GM18502 (cell line): ENCODE data around the gene B4GALT3.
A peak's percentile ranks its signal among the peaks of the same experiment; 100 is the strongest.

ENCODE experiments used
- ATAC-seq: cut with Tn5 transposase; IDR thresholded peaks from one replicate; pipeline ENCODE4 v1.9.1; 2021; ENCODE audit warnings: mild to moderate bottlenecking; ENCODE audit not compliant: unreplicated experiment, poor library complexity

B4GALT3 gene

GRCh38 chr1:161189036-161189435 lies 11.7 kb upstream of the B4GALT3 start:
- no peak for ATAC-seq

- ATAC-seq = no peak
Observed at GRCh38 chr1:161188381-161188780, 11.1 kb upstream of the B4GALT3 start.

- ATAC-seq = no peak
Observed at GRCh38 chr1:161187311-161187710, 10.0 kb upstream of the B4GALT3 start.

- peak; percentile 29 for ATAC-seq
Observed at GRCh38 chr1:161185732-161186311, 8.5 kb upstream of the B4GALT3 start.

- ATAC-seq = peak; percentile 75
Observed at GRCh38 chr1:161185282-161185682, 8.0 kb upstream of the B4GALT3 start.

GRCh38 chr1:161182214-161182613 lies 4.9 kb upstream of the B4GALT3 start:
- peak; percentile 49 for ATAC-seq

- ATAC-seq = no peak
Observed at GRCh38 chr1:161180639-161181038, 3.3 kb upstream of the B4GALT3 start.

- no peak for ATAC-seq
Observed at GRCh38 chr1:161179698-161180097, 2.4 kb upstream of the B4GALT3 start.

- ATAC-seq = no peak
Observed at GRCh38 chr1:161177936-161178244, 583 bp upstream of the B4GALT3 start.

GRCh38 chr1:161176468-161177111 lies 717 bp downstream of the B4GALT3 start:
- ATAC-seq = no peak

- ATAC-seq = no peak
Observed at GRCh38 chr1:161175771-161176453, 1.4 kb downstream of the B4GALT3 start.

GRCh38 chr1:161174911-161175310 lies 2.4 kb downstream of the B4GALT3 start:
- ATAC-seq = no peak

GRCh38 chr1:161173711-161174110 lies 3.6 kb downstream of the B4GALT3 start:
- no peak for ATAC-seq

GRCh38 chr1:161172776-161173376 lies 4.4 kb downstream of the B4GALT3 start:
- ATAC-seq = no peak

- ATAC-seq = no peak
Observed at GRCh38 chr1:161172349-161172748, 5.0 kb downstream of the B4GALT3 start.

- no peak for ATAC-seq
Observed at GRCh38 chr1:161171696-161172095, 5.6 kb downstream of the B4GALT3 start.

- no peak for ATAC-seq
Observed at GRCh38 chr1:161171191-161171590, 6.1 kb downstream of the B4GALT3 start.

- ATAC-seq = no peak
Observed at GRCh38 chr1:161168906-161169305, 8.4 kb downstream of the B4GALT3 start.

GRCh38 chr1:161166669-161167548 lies 10.4 kb downstream of the B4GALT3 start:
- ATAC-seq = no peak
